Left lung (tissue), 10 donors: ENCODE results near the gene ATP6V1A. TPM values are rescaled to one million over a fixed set of nuclear protein-coding genes. Genes with fewer than 3 reads are reported as not detected.
A peak's percentile ranks its signal among the peaks of the same experiment; 100 is the strongest.

ENCODE experiments used
- ATAC-seq: fragments of 200-7000 bp; cut with Tn5 transposase; one replicate; pipeline ENCODE4 v1.9.1; 2020; ENCODE audit warnings: moderate library complexity
- DNase-seq, 4 donors: peaks; one replicate each; pipeline ENCODE4 v3.0.0-alpha.2; 2013 to 2020
- H3K27ac ChIP-seq, 2 donors: fragments of 200-600 bp; sonication (generic) in 1 of 2; one replicate each; pipeline versions ENCODE4 v1.5.0 to v1.8.0; 2020 to 2021
- H3K27me3 ChIP-seq, 2 donors: fragments of 200-600 bp; sonication (generic) in 1 of 2; one replicate each; pipeline versions ENCODE4 v1.5.0 to v1.8.0; 2020 to 2021
- H3K36me3 ChIP-seq, 2 donors: fragments of 200-600 bp; sonication (generic) in 1 of 2; one replicate each; pipeline versions ENCODE4 v1.5.0 to v1.8.0; 2020 to 2021
- H3K4me1 ChIP-seq, 2 donors: fragments of 200-600 bp; one replicate each; pipeline ENCODE4 v1.8.0; 2021
- H3K4me3 ChIP-seq, 2 donors: fragments of 200-600 bp; sonication (generic) in 1 of 2; one replicate each; pipeline versions ENCODE4 v1.5.0 to v1.8.0; 2020 to 2021; ENCODE audit warnings: mild to moderate bottlenecking in 1 of 2
- H3K9me3 ChIP-seq, 2 donors: fragments of 200-600 bp; sonication (generic) in 1 of 2; one replicate each; pipeline versions ENCODE4 v1.5.0 to v1.8.0; 2020 to 2021
- intact Hi-C, 2 donors: fragments of 100-400 bp; cut with DNase I; formaldehyde crosslinking; loops; one replicate each; pipeline versions ENCODE4 v1.11.2 to v1.14.2; 2022
- polyA plus RNA-seq, 6 donors: library from polyadenylated mRNA; unstranded; fragments of 120-200 nt; gene quantifications; one replicate each; pipeline ENCODE4 v1.2.1, GENCODE V29; 2013; ENCODE audit not compliant: insufficient read length in 6 of 6
- total RNA-seq, 2 donors: library from RNA; stranded (reverse); fragmentation: NEBNext Ultra II Directional; extraction: Animal tissue kit (Norgen Biotek cat#: 25700); gene quantifications; one replicate each; pipeline ENCODE4 v1.2.1, GENCODE V29; 2021
- TF ChIP-seq, protein P1 (sequence below), 2 donors: fragments of 200-600 bp; sonication (generic) in 1 of 2; IDR thresholded peaks; one replicate each; pipeline versions ENCODE4 v1.5.0 to v1.8.0; 2021; ENCODE audit warnings: antibody characterized with exemption in 2 of 2
- donor health status: DM: no; HTN: yes; CAD: no.
- donor health status: DM: no; HTN: no; CAD: no.

ATP6V1A gene
- total and polyA plus RNA-seq, 8 donors: 39.6 to 137 (median 49.9) TPM

DNA sequence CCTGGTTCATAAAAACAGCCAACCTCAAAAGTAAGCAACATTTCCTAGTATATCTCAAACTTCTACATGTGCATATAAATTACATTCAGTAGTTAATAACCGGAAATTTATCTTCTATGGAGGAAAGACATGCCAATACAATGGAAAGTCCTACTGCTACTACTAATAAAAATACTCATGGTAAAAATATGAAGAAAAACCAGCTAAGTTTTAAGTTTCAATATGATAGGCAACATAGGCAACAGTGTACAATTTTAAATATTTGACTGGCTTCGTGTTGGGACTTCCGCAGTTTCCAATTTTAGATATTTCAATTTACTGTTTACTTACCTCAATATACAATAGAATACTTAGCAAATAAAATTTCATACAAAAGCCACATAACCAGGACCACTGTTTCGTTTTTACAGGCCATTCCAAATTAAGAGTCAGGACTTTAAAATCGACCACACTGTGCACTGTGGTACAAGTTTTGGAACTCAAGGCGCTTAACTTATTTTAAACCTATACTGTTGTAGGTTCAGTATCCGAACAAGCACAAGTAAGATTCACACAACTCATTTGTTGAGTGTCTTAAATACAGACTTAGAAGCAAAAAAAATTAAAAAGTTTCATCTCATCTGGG is 3.7 kb upstream of the ATP6V1A start:
- H3K36me3 ChIP-seq: no peaks in the 10 kb centered on the region
- DNase-seq (no peak), ATAC-seq (no peak)
- peak overlapping the region in 1 of 2 donors; percentile 81 for H3K4me3 ChIP-seq
- TF ChIP-seq, protein P1, sequence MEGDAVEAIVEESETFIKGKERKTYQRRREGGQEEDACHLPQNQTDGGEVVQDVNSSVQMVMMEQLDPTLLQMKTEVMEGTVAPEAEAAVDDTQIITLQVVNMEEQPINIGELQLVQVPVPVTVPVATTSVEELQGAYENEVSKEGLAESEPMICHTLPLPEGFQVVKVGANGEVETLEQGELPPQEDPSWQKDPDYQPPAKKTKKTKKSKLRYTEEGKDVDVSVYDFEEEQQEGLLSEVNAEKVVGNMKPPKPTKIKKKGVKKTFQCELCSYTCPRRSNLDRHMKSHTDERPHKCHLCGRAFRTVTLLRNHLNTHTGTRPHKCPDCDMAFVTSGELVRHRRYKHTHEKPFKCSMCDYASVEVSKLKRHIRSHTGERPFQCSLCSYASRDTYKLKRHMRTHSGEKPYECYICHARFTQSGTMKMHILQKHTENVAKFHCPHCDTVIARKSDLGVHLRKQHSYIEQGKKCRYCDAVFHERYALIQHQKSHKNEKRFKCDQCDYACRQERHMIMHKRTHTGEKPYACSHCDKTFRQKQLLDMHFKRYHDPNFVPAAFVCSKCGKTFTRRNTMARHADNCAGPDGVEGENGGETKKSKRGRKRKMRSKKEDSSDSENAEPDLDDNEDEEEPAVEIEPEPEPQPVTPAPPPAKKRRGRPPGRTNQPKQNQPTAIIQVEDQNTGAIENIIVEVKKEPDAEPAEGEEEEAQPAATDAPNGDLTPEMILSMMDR (IDR thresholded peaks at IDR 0.05): no peak
- no peaks in the 10 kb centered on the region for H3K27me3 ChIP-seq
- H3K27ac ChIP-seq: no peak overlapping the region
- no peaks in the 10 kb centered on the region for H3K9me3 ChIP-seq
- intact Hi-C loops: no loop called here
- H3K4me1 ChIP-seq: peaks cover 12 to 59% of the 10 kb centered on the region in 2 donors

GRCh38 chr3:113744941-113745755 is 1.7 kb upstream of the ATP6V1A start:
- H3K9me3 ChIP-seq: no peaks in the 10 kb centered on the region
- intact Hi-C loops: no loop called here
- peak; percentile 80 for ATAC-seq
- TF ChIP-seq, protein P1 (IDR thresholded peaks at IDR 0.05): peak; percentile 39 to 65
- peaks cover 20 to 70% of the 10 kb centered on the region in 2 donors for H3K4me1 ChIP-seq
- no peaks in the 10 kb centered on the region for H3K36me3 ChIP-seq
- peak overlapping the region; percentile 97 to 99 for H3K27ac ChIP-seq
- peak overlapping the region; percentile 81 to 89 for H3K4me3 ChIP-seq
- DNase-seq: peak; percentile 84 to 92 (median 86)
- H3K27me3 ChIP-seq: no peaks in the 10 kb centered on the region

- ATAC-seq (peak; percentile 88), DNase-seq (peak; percentile 95 to 98 (median 96))
- peak within 1 kb of the TSS; percentile 97 to 99 for H3K27ac ChIP-seq
- no peaks in the 10 kb centered on the region for H3K36me3 ChIP-seq
- H3K9me3 ChIP-seq: no peaks in the 10 kb centered on the region
- TF ChIP-seq, protein P1 (IDR thresholded peaks at IDR 0.05): no peak
- intact Hi-C loops: no loop called here
- peaks cover 20 to 70% of the 10 kb centered on the region in 2 donors for H3K4me1 ChIP-seq
- H3K4me3 ChIP-seq: peak within 1 kb of the TSS; percentile 81 to 89
- no peaks in the 10 kb centered on the region for H3K27me3 ChIP-seq
These were observed 883 bp upstream of the ATP6V1A start, which contains the start of gene NAA50 for GRCh38 chr3:113745756-113746547. Gene NAA50 (minus strand): TSS chr3:113746249. CDS start chr3:113745949, 300 bp downstream.

DNA sequence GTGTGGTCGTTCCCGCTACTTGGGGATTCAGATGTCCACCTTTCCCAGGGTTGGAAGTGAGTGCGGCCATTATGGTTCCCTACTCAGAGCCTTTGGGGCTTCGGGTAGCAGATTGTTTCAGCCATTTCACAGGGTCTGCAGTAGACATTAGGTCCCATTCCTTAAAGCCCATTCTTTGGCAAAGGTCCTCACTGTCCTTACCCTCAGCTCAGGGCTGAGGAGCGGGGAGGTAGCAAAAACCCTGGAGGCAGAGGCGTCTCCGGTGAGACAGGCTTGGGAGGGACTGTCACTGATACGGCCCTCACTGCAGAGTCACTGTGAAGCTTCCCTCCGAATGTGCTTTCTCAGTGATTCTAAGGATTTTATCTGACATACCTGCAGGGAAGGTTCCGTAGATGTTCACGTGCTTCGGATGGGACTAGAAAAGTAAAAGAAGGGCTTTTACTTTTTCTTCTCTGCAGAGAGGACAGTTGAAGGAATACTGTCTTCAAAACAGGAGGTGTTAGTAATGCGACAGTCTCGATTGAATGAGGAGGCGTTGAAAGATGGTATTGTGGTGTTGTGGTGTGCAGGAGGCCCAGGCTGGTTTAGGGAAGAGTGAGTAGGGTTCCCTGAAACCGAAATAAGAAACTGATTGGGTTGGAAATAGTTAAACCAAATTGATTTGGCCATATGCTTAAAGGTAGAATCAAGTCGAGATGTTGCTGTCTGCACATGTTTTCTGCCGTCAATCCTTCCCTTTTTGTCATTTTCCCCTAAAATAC is 630 bp downstream of the ATP6V1A start:
- Histone ChIP-seq H3K27ac (peak overlapping the region; percentile 97 to 99), H3K36me3 (no peaks in the 10 kb centered on the region), H3K9me3 (no peaks in the 10 kb centered on the region), H3K27me3 (no peaks in the 10 kb centered on the region), H3K4me3 (peak overlapping the region; percentile 81 to 89), H3K4me1 (peaks cover 20 to 67% of the 10 kb centered on the region in 2 donors)
- TF ChIP-seq, protein P1 (IDR thresholded peaks at IDR 0.05): no peak
- DNase-seq (peak in 2 of 4 donors; percentile 27 to 59), ATAC-seq (peak; percentile 2)
- intact Hi-C loops: no loop called here
